H9 (cell line): ENCODE results near the gene EPS15. TPM values are rescaled to one million over a fixed set of nuclear protein-coding genes. Genes with fewer than 3 reads are reported as not detected.

Experiments used
- DNase-seq: peaks from one replicate; pipeline ENCODE4 v3.0.0-alpha.2; 2017
- H2AFZ ChIP-seq: one replicate; pipeline ENCODE4 v1.6.1; 2013; ENCODE audit warnings: mild to moderate bottlenecking, low read length, control low read depth, moderate library complexity
- H2AK5ac ChIP-seq: 2 replicates; pipeline ENCODE4 v1.6.1; 2013; ENCODE audit warnings: low read length, control low read depth, mixed read lengths; ENCODE audit not compliant: insufficient read length
- H2BK120ac ChIP-seq: one replicate; pipeline ENCODE4 v1.6.1; 2013; ENCODE audit warnings: low read depth, mild to moderate bottlenecking, low read length, control low read depth, inconsistent platforms; ENCODE audit not compliant: poor library complexity, severe bottlenecking
- H2BK12ac ChIP-seq: 2 replicates; pipeline ENCODE4 v1.6.1; 2013; ENCODE audit warnings: low read length, control low read depth, mixed read lengths, low read depth; ENCODE audit not compliant: insufficient read length
- H2BK15ac ChIP-seq: 2 replicates; pipeline ENCODE4 v1.6.1; 2013; ENCODE audit warnings: low read depth, low read length, control low read depth
- H2BK20ac ChIP-seq: one replicate; pipeline ENCODE4 v1.6.1; 2013; ENCODE audit warnings: low read depth, mild to moderate bottlenecking, low read length, control low read depth, inconsistent platforms; ENCODE audit not compliant: poor library complexity, severe bottlenecking
- H2BK5ac ChIP-seq: 2 replicates; pipeline ENCODE4 v1.6.1; 2013; ENCODE audit warnings: low read length, control low read depth, mixed read lengths; ENCODE audit not compliant: insufficient read length
- H3K14ac ChIP-seq: 2 replicates; pipeline ENCODE4 v1.6.1; 2013; ENCODE audit warnings: low read length, control low read depth; ENCODE audit not compliant: insufficient read depth
- H3K18ac ChIP-seq: 2 replicates; pipeline ENCODE4 v1.6.1; 2013; ENCODE audit warnings: low read depth, mild to moderate bottlenecking, mixed read lengths, low read length, control low read depth; ENCODE audit not compliant: insufficient read length
- H3K23ac ChIP-seq: 2 replicates; pipeline ENCODE4 v1.6.1; 2013; ENCODE audit warnings: low read length, control low read depth, mixed read lengths, low read depth; ENCODE audit not compliant: insufficient read length
- H3K23me2 ChIP-seq: 2 replicates; pipeline ENCODE4 v1.6.1; 2013; ENCODE audit warnings: low read depth, mild to moderate bottlenecking, mixed read lengths, low read length, control low read depth; ENCODE audit not compliant: insufficient read length, poor library complexity, severe bottlenecking
- H3K27ac ChIP-seq: 2 replicates; pipeline ENCODE4 v1.5.1; 2013; ENCODE audit warnings: low read length, control low read depth, mixed read lengths, low read depth; ENCODE audit not compliant: insufficient read length
- H3K27me3 ChIP-seq: 2 replicates; pipeline ENCODE4 v1.6.1; 2013; ENCODE audit warnings: low read length, control low read depth, inconsistent platforms; ENCODE audit not compliant: insufficient read depth
- H3K4ac ChIP-seq: 2 replicates; pipeline ENCODE4 v1.6.1; 2013; ENCODE audit warnings: low read depth, mild to moderate bottlenecking, control low read depth, inconsistent platforms, low read length, moderate library complexity
- H3K4me1 ChIP-seq: 2 replicates; pipeline ENCODE4 v1.6.1; 2013; ENCODE audit warnings: low read length, control low read depth, inconsistent platforms; ENCODE audit not compliant: insufficient read depth
- H3K4me2 ChIP-seq: 2 replicates; pipeline ENCODE4 v1.6.1; 2013; ENCODE audit warnings: low read length, control low read depth, mixed read lengths; ENCODE audit not compliant: insufficient read length, insufficient read depth
- H3K56ac ChIP-seq: 2 replicates; pipeline ENCODE4 v1.6.1; 2013; ENCODE audit warnings: low read depth, mild to moderate bottlenecking, mixed read lengths, low read length, control low read depth; ENCODE audit not compliant: insufficient read length
- H3K79me1 ChIP-seq: 2 replicates; pipeline ENCODE4 v1.6.1; 2013; ENCODE audit warnings: low read depth, mild to moderate bottlenecking, moderate library complexity, low read length, control low read depth, inconsistent platforms; ENCODE audit not compliant: insufficient read depth, poor library complexity, severe bottlenecking
- H3K79me2 ChIP-seq: 2 replicates; pipeline ENCODE4 v1.6.1; 2013; ENCODE audit warnings: low read length, control low read depth, inconsistent platforms; ENCODE audit not compliant: insufficient read depth
- H3K9ac ChIP-seq: 2 replicates; pipeline ENCODE4 v1.6.1; 2013; ENCODE audit warnings: low read length, control low read depth, mixed read lengths; ENCODE audit not compliant: insufficient read length; ENCODE audit errors: extremely low read depth
- H3K9me3 ChIP-seq: one replicate; pipeline ENCODE4 v1.6.1; 2013; ENCODE audit warnings: low read depth, low read length, inconsistent platforms; ENCODE audit not compliant: control insufficient read depth
- H3T11ph ChIP-seq: one replicate; pipeline ENCODE4 v1.6.1; 2013; ENCODE audit warnings: mild to moderate bottlenecking, low read length, control low read depth, inconsistent platforms
- H4K20me1 ChIP-seq: one replicate; pipeline ENCODE4 v1.6.1; 2013; ENCODE audit not compliant: control insufficient read depth, insufficient read length, insufficient read depth
- H4K5ac ChIP-seq: 2 replicates; pipeline ENCODE4 v1.6.1; 2013; ENCODE audit warnings: low read depth, mild to moderate bottlenecking, mixed read lengths, low read length, control low read depth; ENCODE audit not compliant: insufficient read length
- H4K8ac ChIP-seq: replicated peaks from 2 replicates; pipeline ENCODE4 v1.6.1; 2013; ENCODE audit warnings: low read length, control low read depth, mixed read lengths, low read depth; ENCODE audit not compliant: insufficient read length
- H4K91ac ChIP-seq: 2 replicates; pipeline ENCODE4 v1.6.1; 2013; ENCODE audit warnings: low read depth, mild to moderate bottlenecking, moderate library complexity, mixed read lengths, low read length, control low read depth; ENCODE audit not compliant: insufficient read length
- H3K27ac Mint-ChIP-seq, 3 experiments: 2 replicates in 2 of 3; 3 replicates in 1 of 3; pipeline ENCODE4 v1.8.0; 2020 to 2021; ENCODE audit warnings: mixed read lengths in 3 of 3, mild to moderate bottlenecking in 1 of 3, moderate library complexity in 1 of 3
- H3K27me3 Mint-ChIP-seq: 2 replicates; pipeline ENCODE4 v1.8.0; 2021; ENCODE audit warnings: low read depth, mild to moderate bottlenecking, moderate library complexity, mixed read lengths
- H3K36me3 Mint-ChIP-seq, 3 experiments: 2 replicates in 2 of 3; 3 replicates in 1 of 3; pipeline ENCODE4 v1.8.0; 2020 to 2021; ENCODE audit warnings: low read depth in 3 of 3, mixed read lengths in 3 of 3; ENCODE audit not compliant: insufficient read depth in 1 of 3
- H3K4me1 Mint-ChIP-seq, 2 experiments: 2 replicates each; pipeline ENCODE4 v1.8.0; 2020; ENCODE audit warnings: mixed read lengths in 2 of 2
- H3K4me3 Mint-ChIP-seq, 2 experiments: 2 replicates in 1 of 2; 3 replicates in 1 of 2; pipeline ENCODE4 v1.8.0; 2020 to 2021; ENCODE audit warnings: mild to moderate bottlenecking in 2 of 2, mixed read lengths in 2 of 2, moderate library complexity in 1 of 2
- H3K9me3 Mint-ChIP-seq, 2 experiments: 2 replicates in 1 of 2; 3 replicates in 1 of 2; pipeline ENCODE4 v1.8.0; 2020; ENCODE audit warnings: mild to moderate bottlenecking in 2 of 2, mixed read lengths in 2 of 2, moderate library complexity in 1 of 2
- CTCF ChIP-seq: fragments of 200-600 bp; sonication (generic); conservative IDR thresholded peaks from 3 replicates; pipeline ENCODE4 v1.8.0; 2021; ENCODE audit warnings: antibody characterized with exemption, mild to moderate bottlenecking
- WGBS: extraction: QIAGEN DNeasy Blood & Tissue Kit; methylation state at CpG from one replicate; pipeline ENCODE4 v1.1.7; 2013; ENCODE audit warnings: missing lambda C conversion rate, low lambda C conversion rate, mixed read lengths; ENCODE audit not compliant: insufficient read length; ENCODE audit errors: extremely low coverage; 5-methylcytosine and 5-hydroxymethylcytosine counted together
- total RNA-seq: library from RNA; stranded (reverse); gene quantifications from 2 replicates; pipeline ENCODE4 v1.2.1, GENCODE V29; 2021

The EPS15 gene
- total RNA-seq, 1 experiment from 2014 or later: 44.1 TPM

DNA sequence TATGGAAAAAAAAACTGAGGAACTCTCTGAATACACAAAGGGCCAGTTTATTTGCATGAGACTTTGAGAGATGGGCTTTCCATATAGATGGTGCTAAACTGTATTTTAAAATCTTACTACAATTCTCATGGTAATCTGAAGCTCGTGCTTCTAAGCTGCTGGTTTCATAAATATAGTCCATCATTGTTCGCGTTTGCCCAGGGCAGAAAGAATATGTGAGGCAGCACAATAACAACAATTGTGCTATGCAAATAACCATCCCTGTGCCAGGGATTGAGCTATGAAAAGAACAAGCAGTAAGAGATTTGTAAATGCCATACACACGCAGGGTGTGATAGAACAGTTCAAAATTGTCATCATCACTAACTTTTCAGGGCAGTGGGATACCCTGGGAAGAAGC lies 4.9 kb upstream of the EPS15 start:
- Histone ChIP-seq H2BK15ac (no peak overlapping the region), H2AK5ac (no peak overlapping the region), H2BK12ac (no peak overlapping the region), H2BK120ac (no peak overlapping the region), H3K14ac (no peak overlapping the region), H3K18ac (no peak overlapping the region), H3K27me3 (no peaks in the 10 kb centered on the region), H3K56ac (no peak overlapping the region), H3K23ac (no peak overlapping the region), H4K91ac (no peak overlapping the region), H3K79me2 (no peaks in the 10 kb centered on the region), H3K27ac (no peak overlapping the region), H3K79me1 (no peaks in the 10 kb centered on the region), H3K9ac (no peak overlapping the region), H2BK5ac (no peak overlapping the region), H3K4me1 (no peaks in the 10 kb centered on the region), H3K9me3 (no peaks in the 10 kb centered on the region), H4K5ac (no peak overlapping the region), H3K4ac (no peak overlapping the region), H4K8ac (no peak overlapping the region), H3T11ph (no peak overlapping the region), H2BK20ac (no peak overlapping the region), H2AFZ (no peak overlapping the region), H3K23me2 (no peaks in the 10 kb centered on the region), H4K20me1 (no peaks in the 10 kb centered on the region), H3K4me2 (no peak overlapping the region)
- H3K4me3 Mint-ChIP-seq: no peak overlapping the region
- peaks cover 5 to 6% of the 10 kb centered on the region in 2 experiments; a peak in 2 of 4 replicates for H3K4me1 Mint-ChIP-seq
- H3K36me3 Mint-ChIP-seq: no peaks in the 10 kb centered on the region
- TF ChIP-seq CTCF: no peak
- no CpG with 5 or more reads among the region's 4 CpGs for WGBS
- DNase-seq: no peak
- H3K27me3 Mint-ChIP-seq: no peaks in the 10 kb centered on the region
- no peak overlapping the region for H3K27ac Mint-ChIP-seq
- H3K9me3 Mint-ChIP-seq: no peaks in the 10 kb centered on the region
